GM10266 (cell line): ENCODE results near the gene NFATC1.
"Not testable (repeated sequence)": the region's sequence is repeated elsewhere in the genome, so short reads cannot be mapped to it uniquely, and the experiment has no call there.

ENCODE experiments used
- DNase-seq: peaks from one replicate; pipeline ENCODE4 v3.0.0; 2012; ENCODE audit errors: extremely low spot score
- CTCF ChIP-seq: IDR thresholded peaks from 2 replicates; pipeline ENCODE4 v1.5.1; 2012; ENCODE audit warnings: mild to moderate bottlenecking, low read depth; ENCODE audit not compliant: control insufficient read depth, insufficient read depth; ENCODE audit errors: missing control alignments

NFATC1 gene

GRCh38 chr18:79477711-79478483, 82.2 kb downstream of the NFATC1 start:
- no peak for DNase-seq
- no peak for TF ChIP-seq CTCF

- no peak for DNase-seq
- TF ChIP-seq CTCF: no peak
Observed at GRCh38 chr18:79478484-79479115, 82.9 kb downstream of the NFATC1 start.

- no peak for TF ChIP-seq CTCF
- no peak for DNase-seq
Observed at GRCh38 chr18:79479116-79479760, 83.5 kb downstream of the NFATC1 start.

GRCh38 chr18:79479761-79480161, 84.0 kb downstream of the NFATC1 start:
- TF ChIP-seq CTCF: no peak
- DNase-seq: no peak

- DNase-seq: no peak
- TF ChIP-seq CTCF: no peak
Observed at GRCh38 chr18:79480171-79481045, 84.7 kb downstream of the NFATC1 start.

- DNase-seq: no peak
- no peak for TF ChIP-seq CTCF
Observed at GRCh38 chr18:79481046-79481790, 85.5 kb downstream of the NFATC1 start.

- DNase-seq: not testable (repeated sequence)
Observed at GRCh38 chr18:79483393-79483792, 87.7 kb downstream of the NFATC1 start.
